SU-DHL-6 (cell line): ENCODE data around the gene ACTL7A.

Source experiments
- CTCF ChIP-seq: fragments of 200-600 bp; sonication (generic); IDR thresholded peaks from one replicate; pipeline ENCODE4 v1.5.1; 2017; ENCODE audit warnings: antibody characterized with exemption, mild to moderate bottlenecking, low read length, moderate library complexity; ENCODE audit not compliant: insufficient read depth, poor library complexity, severe bottlenecking
- EZH2phosphoT487 ChIP-seq: fragments of 200-600 bp; sonication (generic), shearing (Covaris generic); conservative IDR thresholded peaks from 2 replicates; pipeline ENCODE4 v1.6.1; 2018; ENCODE audit warnings: mild to moderate bottlenecking, antibody characterized with exemption, low read length, moderate library complexity, mixed read lengths

GRCh38 chr9:108837530-108837929 is 24.5 kb upstream of the ACTL7A start:
- no peak for TF ChIP-seq CTCF
- no peak for TF ChIP-seq EZH2phosphoT487
